Endometrial microvascular endothelial cells (primary cell): ENCODE measurements around the gene P2RX4. TPM values are rescaled to one million over a fixed set of nuclear protein-coding genes. Genes with fewer than 3 reads are reported as not detected.
"Not testable (repeated sequence)": the region's sequence is repeated elsewhere in the genome, so short reads cannot be mapped to it uniquely, and the experiment has no call there.

Experiments
- in situ Hi-C: cut with HindIII; loops from 2 replicates; pipeline ENCODE4 v1.10.0; 2017; ENCODE audit warnings: low sequenced_read_pairs, low pct_unique_long_range_greater_than_20kb; ENCODE audit errors: inconsistent ontology term
- total RNA-seq: library from RNA; depleted of rRNA; stranded (reverse); fragments of >200 nt; gene quantifications from one replicate; pipeline ENCODE4 v1.2.3, GENCODE V29; 2015; ENCODE audit errors: inconsistent ontology term

The P2RX4 gene
- total RNA-seq, result 49.0 TPM

GRCh38 chr12:121209624-121210572 is at the start of gene P2RX4:
Gene P2RX4, plus strand, starts transcription at chr12:121210129. Its CDS starts 36 bp downstream, at chr12:121210165.
- in situ Hi-C loops, result loop anchor here (10.0 kb wide), 1 partner anchor 65 kb away; no protein-coding TSS in a partner anchor

- in situ Hi-C loops, result no loop called here
These were observed 47.5 kb upstream of the P2RX4 start for GRCh38 chr12:121162384-121162783.

GRCh38 chr12:121162985-121163384 is 46.9 kb upstream of the P2RX4 start:
- in situ Hi-C loops, result no loop called here

- in situ Hi-C loops, result not testable (repeated sequence)
These were observed 45.1 kb upstream of the P2RX4 start for GRCh38 chr12:121164839-121165238.

GRCh38 chr12:121165316-121165715 is 44.6 kb upstream of the P2RX4 start:
- in situ Hi-C loops, result no loop called here

- in situ Hi-C loops, result no loop called here
These were observed 43.6 kb upstream of the P2RX4 start for GRCh38 chr12:121166356-121166755.

GRCh38 chr12:121167232-121167820 is 42.6 kb upstream of the P2RX4 start:
- in situ Hi-C loops, result no loop called here

- in situ Hi-C loops, result no loop called here
These were observed 42.0 kb upstream of the P2RX4 start for GRCh38 chr12:121167951-121168350.

GRCh38 chr12:121170151-121170550 is 39.8 kb upstream of the P2RX4 start:
- in situ Hi-C loops, result no loop called here

- in situ Hi-C loops, result no loop called here
These were observed 39.2 kb upstream of the P2RX4 start for GRCh38 chr12:121170611-121171260.

- in situ Hi-C loops, result no loop called here
These were observed 37.8 kb upstream of the P2RX4 start for GRCh38 chr12:121172145-121172544.

GRCh38 chr12:121175383-121176119 is 34.4 kb upstream of the P2RX4 start:
- in situ Hi-C loops, result no loop called here

GRCh38 chr12:121176826-121177529 is 33.0 kb upstream of the P2RX4 start:
- in situ Hi-C loops, result no loop called here

- in situ Hi-C loops, result no loop called here
These were observed 28.7 kb upstream of the P2RX4 start for GRCh38 chr12:121181181-121181580.

- in situ Hi-C loops, result no loop called here
These were observed 27.6 kb upstream of the P2RX4 start for GRCh38 chr12:121182222-121182893.

- in situ Hi-C loops, result no loop called here
These were observed 25.5 kb upstream of the P2RX4 start for GRCh38 chr12:121184425-121184824.

GRCh38 chr12:121184984-121185889 is 24.7 kb upstream of the P2RX4 start:
- in situ Hi-C loops, result no loop called here
